Erythroblast (primary cell): ENCODE measurements around the gene CFAP92.

Experiments used
- GATA1 ChIP-seq: IDR thresholded peaks from 2 replicates; pipeline ENCODE4 v1.6.1; 2011; ENCODE audit warnings: low read depth, mild to moderate bottlenecking, control low read depth, low read length, moderate library complexity
- POLR2A ChIP-seq: IDR thresholded peaks from 2 replicates; pipeline ENCODE4 v1.6.1; 2011; ENCODE audit warnings: mild to moderate bottlenecking, low read length

DNA sequence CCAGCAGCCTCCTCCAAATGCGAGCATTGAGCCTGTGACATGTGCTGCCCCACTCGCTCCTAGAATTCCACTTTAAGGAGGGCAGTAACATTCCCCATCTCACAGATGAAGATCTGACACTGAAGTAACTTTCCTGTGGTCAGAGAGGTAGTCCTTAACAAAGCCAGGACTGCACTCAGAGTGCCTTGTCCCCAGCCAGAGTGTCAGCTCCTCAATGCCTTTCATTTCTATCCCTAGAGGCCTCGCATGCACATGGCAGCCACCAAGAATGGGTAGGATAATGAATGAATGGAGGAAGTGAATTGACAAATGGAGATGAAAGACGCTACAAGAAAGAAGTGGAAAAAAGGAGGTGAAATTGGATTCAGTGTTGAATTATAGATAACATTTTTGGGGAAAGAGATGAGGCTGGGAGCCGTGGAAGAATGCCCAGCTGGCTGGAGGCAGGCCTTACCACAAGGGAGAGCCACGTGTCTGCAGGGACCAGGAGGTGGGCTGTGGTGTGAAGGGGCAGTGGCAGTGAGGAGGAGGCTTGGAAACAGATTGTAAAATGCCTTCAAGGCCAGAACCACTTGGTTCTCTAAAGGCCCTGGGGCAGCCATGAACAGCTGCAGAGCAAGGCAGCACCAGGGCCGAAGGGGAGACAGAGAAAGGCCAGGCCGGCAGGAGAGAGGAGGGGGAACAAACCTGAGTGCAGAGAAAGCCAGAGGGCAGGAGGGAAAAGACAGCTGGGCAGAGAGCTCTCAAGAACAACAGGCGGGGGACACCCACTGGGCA lies 10.4 kb downstream of the CFAP92 start:
- TF ChIP-seq POLR2A (no peak), GATA1 (no peak)
